KOPT-K1 (cell line): ENCODE data around the gene TARBP1.

Experiments
- H3K27ac ChIP-seq: fragments of 200-600 bp; sonication (generic); 2 replicates; pipeline ENCODE4 v1.5.1; 2016; ENCODE audit warnings: antibody characterized with exemption, mild to moderate bottlenecking, low read depth, low read length; ENCODE audit not compliant: poor library complexity, severe bottlenecking
- H3K36me3 ChIP-seq: fragments of 200-600 bp; sonication (generic); 2 replicates; pipeline ENCODE4 v1.5.1; 2017; ENCODE audit warnings: antibody characterized with exemption, mild to moderate bottlenecking, low read length, moderate library complexity; ENCODE audit not compliant: insufficient read depth
- H3K9me3 ChIP-seq: fragments of 200-600 bp; sonication (generic); 2 replicates; pipeline ENCODE4 v1.5.1; 2017; ENCODE audit warnings: antibody characterized with exemption, low read length, mild to moderate bottlenecking; ENCODE audit not compliant: insufficient read depth, poor library complexity, severe bottlenecking

The TARBP1 gene

DNA sequence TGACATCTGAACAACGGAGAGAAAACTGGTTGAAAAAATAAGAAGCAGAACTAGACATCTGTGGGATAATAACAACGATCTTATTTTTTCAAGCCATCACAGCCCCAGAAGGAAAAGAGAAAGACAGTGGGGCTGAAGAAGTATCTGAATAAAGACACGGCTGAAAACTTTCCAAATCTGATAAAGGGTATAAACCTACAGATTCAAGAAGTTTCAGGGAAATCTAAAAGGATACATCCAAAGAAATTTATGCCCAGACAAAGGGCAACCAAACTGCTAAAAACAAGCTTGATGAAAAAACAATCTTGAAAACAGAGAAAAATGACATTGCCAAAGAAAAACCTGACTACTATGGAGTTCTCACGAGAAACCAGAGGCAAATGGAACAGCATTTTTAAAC, 40.4 kb downstream of the TARBP1 start:
- H3K9me3 ChIP-seq: peaks cover 21% of the 10 kb centered on the region
- peaks cover 98% of the 10 kb centered on the region for H3K36me3 ChIP-seq
- no peak overlapping the region for H3K27ac ChIP-seq

DNA sequence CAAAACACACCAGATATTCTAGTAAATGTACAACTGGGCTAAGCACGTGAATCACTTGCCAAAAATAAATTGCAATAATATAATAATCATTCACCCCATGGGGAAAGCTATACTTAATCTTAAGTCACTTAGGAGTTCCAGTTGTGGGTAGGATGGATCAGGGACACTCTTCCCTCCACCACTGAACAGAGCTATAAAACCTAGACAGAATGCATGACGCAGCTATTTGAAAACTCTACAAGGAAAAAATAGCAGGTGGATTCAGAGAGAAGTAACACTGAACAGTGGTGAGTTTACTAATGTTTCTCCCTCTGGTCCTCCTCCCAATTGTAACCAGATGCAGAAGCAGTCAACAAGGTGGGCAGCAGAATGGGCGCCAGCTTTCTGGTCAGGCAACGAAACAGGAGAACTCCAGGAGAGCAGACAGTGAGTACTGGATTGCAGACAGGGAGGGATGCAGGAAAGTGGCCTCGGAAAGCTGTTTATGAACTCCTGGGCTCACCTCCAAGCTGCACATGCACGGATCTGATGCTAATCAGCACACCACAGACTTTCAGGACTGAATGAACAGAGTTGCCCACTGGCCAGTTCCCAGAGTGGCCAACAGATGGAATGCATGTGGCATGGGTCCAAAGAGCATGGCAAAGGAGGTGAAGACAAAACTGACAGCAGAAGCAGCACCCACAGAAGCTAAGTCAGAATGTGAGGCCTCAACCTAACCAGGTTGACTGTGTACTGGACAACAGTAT, 41.4 kb downstream of the TARBP1 start:
- peaks cover 98% of the 10 kb centered on the region for H3K36me3 ChIP-seq
- H3K9me3 ChIP-seq: peaks cover 21% of the 10 kb centered on the region
- H3K27ac ChIP-seq: no peak overlapping the region

DNA sequence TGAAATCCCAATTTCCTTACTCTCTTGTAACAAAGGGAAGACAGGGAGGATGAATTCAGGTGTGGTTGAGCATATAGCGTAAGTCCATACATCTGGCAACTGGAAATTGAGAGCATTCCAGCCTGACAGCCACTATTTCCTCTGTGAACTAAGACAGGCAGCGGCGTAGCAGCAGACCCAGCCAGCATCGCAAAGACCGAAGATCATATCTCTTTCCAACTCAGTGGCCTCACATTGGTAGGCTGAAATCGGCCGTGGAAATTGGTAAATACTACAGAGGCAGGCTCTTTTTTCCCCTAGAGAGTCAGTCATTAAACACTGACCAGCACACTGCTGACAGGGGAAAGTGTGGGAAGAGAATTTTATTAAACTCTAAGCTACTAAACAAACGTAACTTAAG, 43.4 kb downstream of the TARBP1 start:
- no peak overlapping the region for H3K27ac ChIP-seq
- H3K9me3 ChIP-seq: peaks cover 14% of the 10 kb centered on the region
- peaks cover 98% of the 10 kb centered on the region for H3K36me3 ChIP-seq

DNA sequence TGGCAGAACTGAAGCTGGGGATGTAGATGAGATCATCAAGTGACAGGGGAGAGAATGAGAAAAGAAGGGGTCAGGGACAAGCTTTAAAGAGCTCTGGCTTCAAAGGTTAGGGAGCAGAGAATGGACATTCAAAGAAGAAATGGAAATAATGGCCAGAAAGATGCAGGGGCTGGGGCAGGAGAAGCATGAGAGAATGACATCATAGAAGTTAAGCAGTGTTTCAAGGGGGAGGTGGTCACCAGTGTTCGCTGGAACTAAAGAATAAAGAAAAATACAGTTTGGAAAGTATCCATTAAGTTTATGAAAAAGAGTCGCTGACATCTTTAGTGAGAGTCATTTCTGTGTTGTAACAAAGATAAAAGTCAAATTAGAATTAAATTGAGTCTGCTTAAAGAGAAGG, 44.3 kb downstream of the TARBP1 start:
- peaks cover 5% of the 10 kb centered on the region for H3K9me3 ChIP-seq
- peaks cover 98% of the 10 kb centered on the region for H3K36me3 ChIP-seq
- H3K27ac ChIP-seq: no peak overlapping the region

DNA sequence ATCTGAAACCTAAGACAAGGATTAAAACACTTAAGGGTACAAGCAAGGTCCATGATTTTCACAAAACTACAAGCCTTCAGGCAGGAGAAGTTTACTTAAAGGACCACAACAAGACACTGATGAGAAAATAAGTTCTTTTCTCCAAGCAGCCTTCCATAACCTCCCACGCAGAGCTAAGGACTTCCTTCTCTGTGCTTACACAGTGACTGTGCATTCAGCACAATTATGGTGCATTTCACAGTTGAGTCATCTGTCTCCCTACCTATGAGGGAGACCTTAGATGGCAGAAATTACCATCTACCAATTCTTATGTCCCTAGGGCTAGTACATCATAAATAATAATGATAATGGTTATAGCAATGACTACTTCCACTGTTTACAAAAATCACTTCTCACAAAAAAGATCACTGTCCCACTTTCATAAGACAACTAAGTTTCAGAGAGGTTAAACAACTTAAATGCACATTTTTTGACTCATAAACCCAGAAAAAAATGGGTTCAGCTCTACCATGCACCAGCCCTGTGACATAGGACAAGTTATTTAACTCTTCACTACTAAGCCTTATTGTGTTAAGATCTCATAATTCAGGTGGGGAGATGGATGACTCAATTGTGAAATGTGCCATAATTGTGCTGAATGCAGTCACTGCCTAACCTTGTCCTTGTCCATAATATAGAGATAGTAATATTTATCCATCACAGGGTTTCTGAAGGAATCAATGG, 45.3 kb downstream of the TARBP1 start:
- peaks cover 98% of the 10 kb centered on the region for H3K36me3 ChIP-seq
- H3K9me3 ChIP-seq: no peaks in the 10 kb centered on the region
- H3K27ac ChIP-seq: no peak overlapping the region

DNA sequence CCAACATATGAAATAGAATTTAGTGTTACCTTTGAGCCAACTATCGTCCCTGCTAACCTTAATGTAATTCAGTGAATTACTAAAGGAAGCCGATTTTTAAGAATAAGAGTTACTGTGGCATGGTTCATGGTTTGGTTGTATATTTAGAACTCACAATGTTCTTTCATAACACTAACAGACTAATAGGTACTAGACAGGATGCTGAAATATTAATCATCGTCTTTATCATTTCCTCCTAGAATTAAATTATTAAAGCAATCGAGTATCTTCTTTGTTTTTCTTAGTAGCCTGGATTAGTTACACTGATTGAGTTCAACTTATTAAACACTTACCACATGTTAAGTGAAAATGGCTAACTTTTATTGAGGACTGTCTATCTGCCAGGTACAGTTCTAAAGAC, 47.7 kb downstream of the TARBP1 start:
- peaks cover 98% of the 10 kb centered on the region for H3K36me3 ChIP-seq
- no peak overlapping the region for H3K27ac ChIP-seq
- no peaks in the 10 kb centered on the region for H3K9me3 ChIP-seq

DNA sequence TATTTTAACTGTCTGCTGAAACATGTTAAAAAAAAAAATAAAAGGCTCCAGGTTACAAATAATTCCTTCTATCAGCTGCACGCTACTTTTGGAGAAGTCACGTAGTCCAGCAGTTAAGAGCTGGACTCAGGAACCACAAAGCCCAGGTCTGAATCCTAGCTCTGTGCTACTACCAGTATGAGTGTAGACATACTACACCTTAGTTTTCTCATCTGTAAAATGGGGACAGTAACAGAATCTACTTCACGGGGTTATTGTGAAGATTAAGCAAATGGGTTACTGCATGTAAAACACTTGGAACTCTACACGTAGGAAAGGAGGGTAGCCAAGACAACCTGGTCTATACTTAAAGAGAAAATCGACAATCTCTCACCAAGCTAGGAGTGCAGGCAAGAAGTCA, 48.3 kb downstream of the TARBP1 start:
- H3K9me3 ChIP-seq: no peaks in the 10 kb centered on the region
- H3K36me3 ChIP-seq: peaks cover 98% of the 10 kb centered on the region
- H3K27ac ChIP-seq: no peak overlapping the region

DNA sequence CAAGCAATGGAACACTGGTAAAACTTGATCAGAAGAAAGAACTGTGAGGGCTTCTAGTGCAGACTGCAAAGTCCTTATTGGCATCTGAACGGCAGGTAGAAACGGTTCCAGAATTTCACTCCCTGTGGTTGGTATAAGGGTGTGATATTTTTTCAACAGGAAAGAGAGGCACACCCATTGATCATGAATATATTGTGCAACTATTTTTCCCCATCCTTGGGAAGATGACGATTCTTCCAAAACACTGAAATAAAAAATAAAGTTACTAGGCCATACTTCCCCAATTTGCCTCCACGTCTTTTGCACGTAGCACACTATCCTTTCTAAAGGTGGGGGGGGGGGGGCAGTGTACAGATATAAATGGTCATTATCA, 49.6 kb downstream of the TARBP1 start:
- peaks cover 100% of the 10 kb centered on the region for H3K36me3 ChIP-seq

DNA sequence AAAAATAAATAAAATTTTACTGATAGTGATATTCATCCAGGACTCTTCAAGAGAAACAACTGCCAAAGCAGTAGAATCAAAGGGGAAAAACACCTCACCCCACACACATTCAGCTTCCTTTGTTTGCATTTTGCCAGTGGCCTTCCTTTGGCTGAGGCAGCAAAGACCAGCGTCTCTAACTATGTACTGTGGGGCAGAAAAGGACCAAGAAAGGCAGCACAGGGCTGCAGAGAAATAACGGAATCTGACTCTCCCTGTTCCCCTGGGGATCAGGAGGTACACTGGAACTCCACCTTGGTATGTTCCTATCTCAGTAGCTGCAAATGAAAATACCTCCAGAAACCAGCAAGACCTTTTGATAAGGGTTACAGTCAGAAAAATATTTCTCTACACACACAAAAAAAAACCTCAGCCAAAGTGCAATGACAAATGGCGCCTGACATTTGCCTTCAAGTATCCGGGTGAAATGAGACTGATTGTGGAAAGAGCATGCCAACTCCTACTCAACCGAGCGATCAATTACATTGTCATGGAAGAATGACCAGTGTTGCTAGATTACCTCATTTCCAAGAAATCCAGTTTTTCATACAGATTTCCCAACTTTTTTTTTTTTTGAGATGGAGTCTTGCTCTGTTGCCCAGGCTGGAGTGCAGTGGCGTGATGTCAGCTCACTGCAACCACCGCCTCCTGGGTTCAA, 50.9 kb downstream of the TARBP1 start:
- H3K27ac ChIP-seq: no peak overlapping the region
- H3K36me3 ChIP-seq: peaks cover 100% of the 10 kb centered on the region
- no peaks in the 10 kb centered on the region for H3K9me3 ChIP-seq

More for the DNA sequence above, 49.6 kb downstream of the TARBP1 start:
- no peak overlapping the region for H3K27ac ChIP-seq
- no peaks in the 10 kb centered on the region for H3K9me3 ChIP-seq

DNA sequence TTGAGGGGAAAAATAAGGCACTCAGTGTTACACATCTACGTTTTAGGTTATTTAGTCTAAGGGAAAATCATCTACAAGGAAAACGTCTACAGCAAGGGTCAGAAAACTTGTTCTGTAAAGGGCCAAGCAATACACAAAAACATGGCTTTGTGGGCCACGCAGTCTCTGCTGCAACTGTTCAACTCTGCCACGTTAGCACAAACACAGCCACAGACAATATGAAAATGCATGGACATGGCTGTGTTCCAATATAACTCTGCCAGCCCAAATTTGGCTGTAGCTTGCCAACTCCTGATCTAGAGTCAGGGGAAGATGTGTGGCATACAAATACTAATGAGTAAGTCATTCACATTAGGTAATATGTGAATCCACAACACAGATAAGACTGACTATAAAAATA, 65.0 kb downstream of the TARBP1 start:
- no peaks in the 10 kb centered on the region for H3K9me3 ChIP-seq
- no peak overlapping the region for H3K27ac ChIP-seq
- H3K36me3 ChIP-seq: peaks cover 88% of the 10 kb centered on the region

DNA sequence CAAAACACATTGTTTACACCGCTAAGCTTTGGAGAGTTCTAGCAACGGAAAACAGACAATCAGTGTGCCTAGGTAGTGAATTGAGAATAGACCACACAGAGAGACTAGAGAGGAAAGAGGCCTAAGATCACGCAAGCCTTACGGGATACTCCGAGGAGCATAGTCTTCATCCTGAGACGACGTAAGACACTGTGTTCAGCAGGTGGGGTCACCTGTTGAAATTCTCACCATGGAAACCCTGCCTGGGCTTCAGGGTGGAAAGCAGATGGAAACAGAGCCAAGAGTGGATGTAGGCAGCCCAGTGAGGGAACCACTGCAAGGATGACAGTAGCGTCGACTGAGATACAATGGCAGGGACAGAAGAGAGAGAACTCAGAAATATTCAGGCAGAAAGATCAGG, 65.5 kb downstream of the TARBP1 start:
- Histone ChIP-seq H3K36me3 (peaks cover 90% of the 10 kb centered on the region), H3K9me3 (no peaks in the 10 kb centered on the region), H3K27ac (no peak overlapping the region)

DNA sequence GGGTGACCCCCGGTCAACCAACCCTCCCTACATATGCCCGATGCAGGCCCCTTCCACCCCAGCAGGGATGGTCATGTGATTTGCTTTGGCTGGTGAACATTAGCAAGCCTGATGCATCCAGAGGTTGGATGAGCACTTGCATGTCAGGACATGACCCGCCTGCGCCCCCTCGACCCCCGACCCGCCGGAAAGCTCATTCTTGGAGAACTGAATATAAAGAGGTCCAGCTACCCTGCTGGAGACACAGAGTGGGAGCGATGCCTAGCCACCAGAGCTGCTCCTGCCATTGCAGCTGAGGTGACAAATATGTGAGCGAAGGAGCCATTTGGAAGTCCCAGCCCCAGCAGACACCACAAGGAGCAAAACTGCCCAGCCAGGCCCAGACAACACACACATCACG, 66.1 kb downstream of the TARBP1 start:
- Histone ChIP-seq H3K27ac (no peak overlapping the region), H3K9me3 (no peaks in the 10 kb centered on the region), H3K36me3 (peaks cover 92% of the 10 kb centered on the region)

DNA sequence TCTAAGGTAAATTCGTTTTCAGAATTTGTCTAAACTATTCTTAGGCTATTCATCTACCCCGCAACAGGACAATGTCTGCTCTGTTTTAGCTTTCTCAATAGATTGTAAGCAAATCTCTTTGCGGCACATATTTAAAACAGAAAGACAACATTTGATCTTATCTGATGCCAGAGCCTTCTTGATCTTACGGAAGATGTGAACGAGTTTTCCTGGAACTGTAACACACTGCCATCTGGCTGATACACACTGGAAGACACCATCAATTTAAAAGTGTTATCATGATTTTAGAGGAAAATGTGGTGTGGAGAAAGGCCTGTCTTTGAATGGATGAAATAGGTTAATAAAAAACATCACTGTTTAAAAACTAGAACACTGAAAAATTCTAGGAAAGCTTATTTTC, 69.7 kb downstream of the TARBP1 start:
- Histone ChIP-seq H3K36me3 (peaks cover 90% of the 10 kb centered on the region), H3K27ac (peak overlapping the region; percentile 7), H3K9me3 (no peaks in the 10 kb centered on the region)

DNA sequence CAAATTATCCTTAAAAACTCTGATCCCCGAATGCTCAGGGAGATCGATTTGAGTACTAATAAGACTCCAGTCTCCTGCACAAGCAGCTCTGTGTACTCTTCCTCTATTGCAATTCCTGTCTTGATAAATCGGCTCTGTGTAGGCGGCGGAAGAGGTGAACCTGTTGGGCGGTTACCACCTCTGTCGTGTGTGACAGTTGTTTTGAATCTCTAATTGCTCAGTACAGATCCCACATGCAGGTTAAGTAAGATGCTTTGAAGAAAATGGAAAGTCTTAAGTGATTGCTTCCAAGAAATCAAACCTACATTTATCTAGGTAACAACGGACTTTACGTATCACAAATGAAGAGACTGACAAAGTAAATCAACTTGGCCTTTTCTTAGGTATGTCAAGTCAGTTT, 70.2 kb downstream of the TARBP1 start:
- Histone ChIP-seq H3K36me3 (peaks cover 90% of the 10 kb centered on the region), H3K9me3 (no peaks in the 10 kb centered on the region)

DNA sequence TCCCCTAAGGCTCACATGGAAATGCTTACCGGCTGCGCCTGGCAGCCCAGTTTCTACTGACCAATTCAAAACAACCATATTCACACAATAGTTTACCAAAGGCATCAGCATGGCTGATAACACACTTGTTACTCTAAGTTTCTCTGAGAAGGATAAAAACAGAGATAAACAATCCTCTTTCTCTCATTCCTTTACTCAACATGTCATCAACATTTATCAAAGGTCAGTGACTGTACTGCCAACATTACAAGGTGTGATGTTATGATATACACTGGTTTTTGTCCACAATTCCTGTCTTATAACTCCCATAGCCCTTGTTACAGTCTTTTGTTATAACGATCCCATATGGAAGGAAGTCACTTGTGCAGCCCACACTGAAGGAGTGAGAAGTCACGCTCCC, 72.1 kb downstream of the TARBP1 start:
- H3K9me3 ChIP-seq: no peaks in the 10 kb centered on the region
- H3K36me3 ChIP-seq: peaks cover 79% of the 10 kb centered on the region
- H3K27ac ChIP-seq: no peak overlapping the region

More for the DNA sequence above, 70.2 kb downstream of the TARBP1 start:
- H3K27ac ChIP-seq: peak overlapping the region; percentile 7
